GM19328 (cell line): ENCODE results near the gene INSR.

Experiments
- ATAC-seq: cut with Tn5 transposase; IDR thresholded peaks from one replicate; pipeline ENCODE4 v1.9.1; 2021; ENCODE audit warnings: mild to moderate bottlenecking, moderate library complexity; ENCODE audit not compliant: unreplicated experiment

INSR gene

DNA sequence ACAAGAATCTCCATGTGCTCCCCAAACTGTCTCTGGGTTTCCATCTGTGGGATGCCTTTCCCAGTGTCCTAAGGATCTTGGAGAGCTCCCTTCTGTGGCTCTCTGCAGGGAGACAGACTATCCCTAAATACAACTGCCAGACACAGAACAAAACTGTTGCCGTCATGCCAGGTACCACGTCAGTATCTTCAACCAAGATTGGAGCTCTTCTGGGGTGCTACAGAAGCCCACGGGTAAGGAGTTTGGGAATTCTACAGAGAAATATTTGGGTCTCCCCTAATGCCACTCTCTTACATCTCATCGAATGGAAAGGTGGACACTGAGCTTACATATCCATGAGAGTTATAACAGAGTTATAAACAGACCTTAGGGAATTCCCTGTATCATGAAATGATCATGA, 230.9 kb downstream of the INSR start:
- no peak for ATAC-seq
